T-helper 1 cell treated with Interleukin-12 subunit alpha and Interleukin-12 subunit beta and Interleukin-4 antibody, amounts not matched to agents 30 μg/mL and 1 μg/mL, for 36 hours (primary cell): ENCODE data around the gene FOXN3.

Experiments used
- H3K27ac Mint-ChIP-seq: one replicate; pipeline ENCODE4 v1.8.0; 2021; ENCODE audit warnings: mild to moderate bottlenecking, mixed read lengths
- H3K27me3 Mint-ChIP-seq: one replicate; pipeline ENCODE4 v1.8.0; 2021; ENCODE audit warnings: low read depth, mixed read lengths
- H3K36me3 Mint-ChIP-seq: one replicate; pipeline ENCODE4 v1.8.0; 2021; ENCODE audit warnings: low read depth, mixed read lengths
- H3K4me1 Mint-ChIP-seq: one replicate; pipeline ENCODE4 v1.8.0; 2021; ENCODE audit warnings: low read depth, mixed read lengths
- H3K4me3 Mint-ChIP-seq: one replicate; pipeline ENCODE4 v1.8.0; 2021; ENCODE audit warnings: mild to moderate bottlenecking, moderate library complexity, mixed read lengths
- H3K9me3 Mint-ChIP-seq: one replicate; pipeline ENCODE4 v1.8.0; 2021; ENCODE audit warnings: mixed read lengths

The FOXN3 gene

GRCh38 chr14:89391123-89391522 is 25.9 kb downstream of the FOXN3 start:
- H3K36me3 Mint-ChIP-seq, result peaks cover 5% of the 10 kb centered on the region
- peaks cover 18% of the 10 kb centered on the region for H3K4me1 Mint-ChIP-seq
- no peak overlapping the region for H3K27ac Mint-ChIP-seq
- H3K27me3 Mint-ChIP-seq, result no peaks in the 10 kb centered on the region
- no peaks in the 10 kb centered on the region for H3K9me3 Mint-ChIP-seq
- H3K4me3 Mint-ChIP-seq, result no peak overlapping the region

GRCh38 chr14:89388853-89389252 is 28.2 kb downstream of the FOXN3 start:
- H3K36me3 Mint-ChIP-seq, result peaks cover 2% of the 10 kb centered on the region
- no peaks in the 10 kb centered on the region for H3K27me3 Mint-ChIP-seq
- no peaks in the 10 kb centered on the region for H3K9me3 Mint-ChIP-seq
- H3K27ac Mint-ChIP-seq, result no peak overlapping the region
- no peak overlapping the region for H3K4me3 Mint-ChIP-seq
- peaks cover 16% of the 10 kb centered on the region for H3K4me1 Mint-ChIP-seq

GRCh38 chr14:89387922-89388685 is 28.9 kb downstream of the FOXN3 start:
- H3K27ac Mint-ChIP-seq, result no peak overlapping the region
- no peak overlapping the region for H3K4me3 Mint-ChIP-seq
- no peaks in the 10 kb centered on the region for H3K9me3 Mint-ChIP-seq
- H3K27me3 Mint-ChIP-seq, result no peaks in the 10 kb centered on the region
- H3K4me1 Mint-ChIP-seq, result peaks cover 9% of the 10 kb centered on the region
- peaks cover 2% of the 10 kb centered on the region for H3K36me3 Mint-ChIP-seq

GRCh38 chr14:89386212-89386886 is 30.7 kb downstream of the FOXN3 start:
- Mint-ChIP-seq H3K27me3 (no peaks in the 10 kb centered on the region), H3K36me3 (peaks cover 12% of the 10 kb centered on the region), H3K9me3 (peaks cover 8% of the 10 kb centered on the region), H3K4me1 (peaks cover 10% of the 10 kb centered on the region), H3K27ac (no peak overlapping the region), H3K4me3 (no peak overlapping the region)

GRCh38 chr14:89384636-89385035 is 32.4 kb downstream of the FOXN3 start:
- Mint-ChIP-seq H3K27me3 (no peaks in the 10 kb centered on the region), H3K27ac (no peak overlapping the region), H3K36me3 (peaks cover 19% of the 10 kb centered on the region), H3K9me3 (peaks cover 15% of the 10 kb centered on the region), H3K4me3 (no peak overlapping the region), H3K4me1 (peaks cover 10% of the 10 kb centered on the region)

GRCh38 chr14:89384023-89384422 is 33.0 kb downstream of the FOXN3 start:
- H3K9me3 Mint-ChIP-seq, result peaks cover 15% of the 10 kb centered on the region
- H3K36me3 Mint-ChIP-seq, result peaks cover 20% of the 10 kb centered on the region
- no peaks in the 10 kb centered on the region for H3K27me3 Mint-ChIP-seq
- no peak overlapping the region for H3K4me3 Mint-ChIP-seq
- H3K27ac Mint-ChIP-seq, result no peak overlapping the region
- H3K4me1 Mint-ChIP-seq, result peaks cover 9% of the 10 kb centered on the region

- H3K27ac Mint-ChIP-seq, result no peak overlapping the region
- peaks cover 25% of the 10 kb centered on the region for H3K36me3 Mint-ChIP-seq
- H3K27me3 Mint-ChIP-seq, result no peaks in the 10 kb centered on the region
Observed at GRCh38 chr14:89382901-89383845, 33.9 kb downstream of the FOXN3 start.

GRCh38 chr14:89382487-89382886 is 34.5 kb downstream of the FOXN3 start:
- Mint-ChIP-seq H3K36me3 (peaks cover 30% of the 10 kb centered on the region), H3K27ac (no peak overlapping the region), H3K4me3 (no peak overlapping the region), H3K9me3 (peaks cover 15% of the 10 kb centered on the region), H3K27me3 (no peaks in the 10 kb centered on the region), H3K4me1 (peaks cover 16% of the 10 kb centered on the region)

More at GRCh38 chr14:89382901-89383845, 33.9 kb downstream of the FOXN3 start:
- no peak overlapping the region for H3K4me3 Mint-ChIP-seq
- H3K4me1 Mint-ChIP-seq, result peaks cover 10% of the 10 kb centered on the region
- H3K9me3 Mint-ChIP-seq, result peaks cover 15% of the 10 kb centered on the region

- Mint-ChIP-seq H3K9me3 (peaks cover 15% of the 10 kb centered on the region), H3K27ac (no peak overlapping the region), H3K4me1 (peaks cover 16% of the 10 kb centered on the region), H3K27me3 (no peaks in the 10 kb centered on the region), H3K36me3 (peaks cover 32% of the 10 kb centered on the region), H3K4me3 (no peak overlapping the region)
Observed at GRCh38 chr14:89379891-89380820, 36.9 kb downstream of the FOXN3 start.

GRCh38 chr14:89379006-89379405 is 38.0 kb downstream of the FOXN3 start:
- H3K4me1 Mint-ChIP-seq, result peaks cover 14% of the 10 kb centered on the region
- peaks cover 22% of the 10 kb centered on the region for H3K9me3 Mint-ChIP-seq
- H3K27me3 Mint-ChIP-seq, result no peaks in the 10 kb centered on the region
- no peak overlapping the region for H3K4me3 Mint-ChIP-seq
- H3K27ac Mint-ChIP-seq, result no peak overlapping the region
- H3K36me3 Mint-ChIP-seq, result peaks cover 33% of the 10 kb centered on the region

GRCh38 chr14:89378119-89378518 is 38.9 kb downstream of the FOXN3 start:
- H3K36me3 Mint-ChIP-seq, result peaks cover 32% of the 10 kb centered on the region
- H3K27ac Mint-ChIP-seq, result no peak overlapping the region
- peaks cover 22% of the 10 kb centered on the region for H3K9me3 Mint-ChIP-seq
- H3K27me3 Mint-ChIP-seq, result no peaks in the 10 kb centered on the region
- H3K4me1 Mint-ChIP-seq, result peaks cover 16% of the 10 kb centered on the region
- no peak overlapping the region for H3K4me3 Mint-ChIP-seq

- Mint-ChIP-seq H3K4me3 (no peak overlapping the region), H3K36me3 (peaks cover 31% of the 10 kb centered on the region), H3K27me3 (no peaks in the 10 kb centered on the region), H3K4me1 (peaks cover 17% of the 10 kb centered on the region), H3K27ac (no peak overlapping the region), H3K9me3 (peaks cover 22% of the 10 kb centered on the region)
Observed at GRCh38 chr14:89377544-89377943, 39.5 kb downstream of the FOXN3 start.

GRCh38 chr14:89374908-89375307 is 42.1 kb downstream of the FOXN3 start:
- no peaks in the 10 kb centered on the region for H3K27me3 Mint-ChIP-seq
- peaks cover 23% of the 10 kb centered on the region for H3K36me3 Mint-ChIP-seq
- H3K9me3 Mint-ChIP-seq, result peaks cover 7% of the 10 kb centered on the region
- no peak overlapping the region for H3K27ac Mint-ChIP-seq
- no peak overlapping the region for H3K4me3 Mint-ChIP-seq
- H3K4me1 Mint-ChIP-seq, result peaks cover 21% of the 10 kb centered on the region
